ENCODE results near the gene CD276. TPM values are rescaled to one million over a fixed set of nuclear protein-coding genes. Genes with fewer than 3 reads are reported as not detected.
"Not testable (repeated sequence)": the region's sequence is repeated elsewhere in the genome, so short reads cannot be mapped to it uniquely, and the experiment has no call there.

Gene CD276
- total RNA-seq (2014; rRNA removed; shearing (Covaris generic); ENCODE audit: low replicate concordance) = 142 and 198 TPM in 2 replicates

DNA sequence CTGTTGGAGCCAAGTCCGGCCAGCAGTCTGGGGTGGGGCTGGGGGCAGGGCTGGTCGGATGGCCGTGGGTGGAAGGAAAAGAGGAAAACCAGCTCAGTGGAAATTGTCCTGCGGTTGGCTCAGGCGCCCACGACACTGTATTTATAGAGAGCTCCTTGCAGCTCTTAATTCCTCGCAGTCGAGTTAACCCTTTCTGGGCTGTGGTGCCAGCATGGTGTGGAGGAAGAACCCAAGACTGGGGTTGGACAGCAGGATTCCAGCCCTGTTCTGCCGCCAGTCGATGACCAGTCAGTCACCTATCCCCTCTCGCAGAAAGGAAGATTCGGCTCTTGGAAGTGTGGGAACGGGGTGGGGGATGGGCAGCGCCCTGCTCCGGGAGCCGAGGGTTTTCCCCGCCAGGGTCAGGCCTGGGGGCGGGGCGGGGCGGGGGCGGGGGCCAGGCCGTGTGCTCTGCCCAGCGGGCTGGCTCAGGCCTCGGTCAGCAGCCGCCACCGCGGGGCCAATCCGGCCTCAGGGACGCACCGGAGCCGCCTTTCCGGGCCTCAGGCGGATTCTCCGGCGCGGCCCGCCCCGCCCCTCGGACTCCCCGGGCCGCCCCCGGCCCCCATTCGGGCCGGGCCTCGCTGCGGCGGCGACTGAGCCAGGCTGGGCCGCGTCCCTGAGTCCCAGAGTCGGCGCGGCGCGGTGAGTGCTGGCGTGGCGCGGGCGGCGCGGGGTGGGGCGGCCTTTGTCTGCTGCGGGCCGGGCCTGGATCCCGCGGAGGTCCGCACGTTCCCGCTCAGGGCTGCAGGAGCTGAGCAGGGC, at the start of gene CD276:
CD276 (plus strand) TSS at position 607 of the 804 bp plus-strand sequence. CDS start 15,257 bp downstream, outside the sequence.
- in situ Hi-C loops (cut with HindIII; ENCODE audit: low pct_unique_long_range_greater_than_20kb, low sequenced_read_pairs) = no loop called here

GRCh38 chr15:73637527-73637926, 46.7 kb upstream of the CD276 start:
- peak; percentile 29 for DNase-seq (ENCODE audit: low read depth)
- in situ Hi-C loops (cut with HindIII; ENCODE audit: low pct_unique_long_range_greater_than_20kb, low sequenced_read_pairs) = no loop called here

More for the DNA sequence above, at the start of gene CD276:
- DNase-seq (ENCODE audit: low read depth) = peak; percentile 78

DNA sequence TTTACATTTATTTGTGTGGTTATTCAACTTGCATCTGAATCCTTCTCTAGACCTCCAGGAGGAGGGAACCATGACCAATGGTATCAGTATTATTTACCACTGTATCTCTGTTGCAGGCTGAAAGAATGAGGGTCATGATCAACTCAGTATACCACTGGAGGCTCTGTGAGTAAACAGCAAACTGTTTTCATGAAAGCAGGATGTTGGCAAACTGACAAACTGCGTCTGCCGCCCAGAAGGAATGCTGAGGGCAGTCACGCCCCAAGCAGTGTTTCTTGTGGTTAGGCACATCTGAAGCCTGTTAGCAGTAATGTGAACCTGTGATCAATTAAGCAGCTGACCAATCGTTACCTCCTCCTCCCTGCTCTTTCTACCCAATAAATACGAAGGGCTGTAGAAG, 44.7 kb upstream of the CD276 start:
- in situ Hi-C loops (cut with HindIII; ENCODE audit: low pct_unique_long_range_greater_than_20kb, low sequenced_read_pairs); DNase-seq (ENCODE audit: low read depth): not testable (repeated sequence)

GRCh38 chr15:73647259-73648013, 36.7 kb upstream of the CD276 start:
- DNase-seq (ENCODE audit: low read depth) = no peak

DNA sequence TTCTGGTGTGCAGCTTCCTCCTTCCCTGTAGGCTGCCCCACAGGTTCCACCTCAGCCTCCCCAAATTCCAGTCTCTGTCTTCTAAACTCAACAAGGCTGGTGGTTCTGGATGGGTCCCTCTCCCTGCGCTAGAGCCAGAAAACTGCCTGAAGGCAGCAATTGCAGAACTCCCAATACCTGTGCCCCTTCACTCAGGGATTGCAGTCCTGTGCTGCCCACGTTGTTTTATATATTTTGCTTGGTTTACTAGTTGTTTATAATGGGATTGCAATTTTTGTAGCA, 36.2 kb upstream of the CD276 start:
- in situ Hi-C loops (cut with HindIII; ENCODE audit: low pct_unique_long_range_greater_than_20kb, low sequenced_read_pairs) = no loop called here
- no peak for DNase-seq (ENCODE audit: low read depth)

More at GRCh38 chr15:73647259-73648013, 36.7 kb upstream of the CD276 start:
- in situ Hi-C loops (cut with HindIII; ENCODE audit: low pct_unique_long_range_greater_than_20kb, low sequenced_read_pairs) = no loop called here

DNA sequence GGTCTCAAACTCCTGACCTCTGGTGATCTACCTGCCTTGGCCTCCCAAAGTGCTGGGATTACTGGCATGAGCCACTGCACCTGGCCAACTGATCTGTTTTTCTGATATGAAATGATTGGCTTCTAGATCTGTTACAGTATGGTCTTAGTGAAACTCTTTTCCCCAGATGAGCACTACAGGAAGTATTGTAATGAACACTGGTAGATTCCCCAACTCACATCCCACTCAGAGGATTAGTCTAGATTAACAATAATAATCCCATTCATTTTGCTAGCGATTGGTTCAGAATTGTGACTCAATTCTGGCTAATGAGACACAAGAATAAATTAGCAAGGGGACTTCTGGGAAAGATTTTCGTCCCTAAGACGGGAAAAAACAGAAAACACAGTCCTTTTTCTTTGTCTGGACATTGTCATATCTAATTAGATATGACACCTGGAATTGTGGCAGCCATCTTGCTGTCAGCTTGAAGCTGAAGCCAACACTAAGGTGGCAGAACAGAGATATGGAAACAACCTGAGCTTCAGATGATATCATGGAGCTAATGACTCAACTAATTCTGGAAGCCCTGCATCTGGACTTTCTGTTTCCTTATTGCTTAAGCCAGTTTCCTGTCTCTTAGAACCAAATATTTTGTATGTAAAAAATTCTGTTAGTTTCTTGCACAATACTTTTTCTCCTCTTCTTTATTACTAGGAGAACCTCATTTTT, 33.6 kb upstream of the CD276 start:
- no peak for DNase-seq (ENCODE audit: low read depth)
- in situ Hi-C loops (cut with HindIII; ENCODE audit: low pct_unique_long_range_greater_than_20kb, low sequenced_read_pairs) = no loop called here

DNA sequence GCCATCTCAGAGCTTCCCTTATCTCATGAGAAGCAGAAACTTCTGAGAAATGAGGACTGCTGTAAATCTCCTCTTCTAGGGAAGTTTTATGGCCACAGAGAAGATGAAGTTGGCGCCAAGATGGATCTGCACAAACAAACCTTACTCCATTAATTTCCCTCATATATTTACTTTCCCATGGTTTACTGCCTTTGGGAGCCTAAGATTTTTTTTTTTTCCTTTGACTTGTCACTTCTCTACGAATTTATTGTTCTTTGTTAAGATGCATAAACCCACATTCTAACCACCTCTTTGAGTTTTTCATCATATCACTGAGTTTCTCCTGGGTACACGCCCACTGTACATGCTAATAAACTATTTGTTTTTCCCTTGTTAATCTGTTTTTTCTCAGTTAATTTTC, 29.5 kb upstream of the CD276 start:
- in situ Hi-C loops (cut with HindIII; ENCODE audit: low pct_unique_long_range_greater_than_20kb, low sequenced_read_pairs) = no loop called here
- DNase-seq (ENCODE audit: low read depth) = no peak

- no peak for DNase-seq (ENCODE audit: low read depth)
- in situ Hi-C loops (cut with HindIII; ENCODE audit: low pct_unique_long_range_greater_than_20kb, low sequenced_read_pairs) = no loop called here
Measured at GRCh38 chr15:73655724-73656123, 28.5 kb upstream of the CD276 start.

- in situ Hi-C loops (cut with HindIII; ENCODE audit: low pct_unique_long_range_greater_than_20kb, low sequenced_read_pairs) = no loop called here
- no peak for DNase-seq (ENCODE audit: low read depth)
Measured at GRCh38 chr15:73658645-73659044, 25.5 kb upstream of the CD276 start.

- in situ Hi-C loops (cut with HindIII; ENCODE audit: low pct_unique_long_range_greater_than_20kb, low sequenced_read_pairs) = no loop called here
- no peak for DNase-seq (ENCODE audit: low read depth)
Measured at GRCh38 chr15:73660455-73660854, 23.7 kb upstream of the CD276 start.

DNA sequence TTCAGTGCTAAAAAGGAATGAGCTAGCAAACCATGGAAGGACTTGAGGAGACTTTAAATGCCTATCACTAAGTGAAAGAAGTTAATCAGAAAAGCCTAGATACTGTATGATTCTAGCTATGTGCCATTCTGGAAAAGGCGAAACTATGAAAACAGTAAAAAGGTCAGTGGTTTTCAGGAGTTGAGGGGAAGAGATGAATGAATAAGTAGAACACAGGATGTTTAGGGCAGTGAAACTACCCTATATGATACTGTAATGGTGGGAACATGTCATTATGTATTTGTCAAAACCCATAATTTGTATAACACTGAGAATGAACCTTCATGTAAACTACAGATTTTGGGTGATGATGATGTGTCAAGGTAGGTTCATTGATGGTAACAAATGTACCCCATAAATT, 9.6 kb upstream of the CD276 start:
- in situ Hi-C loops (cut with HindIII; ENCODE audit: low pct_unique_long_range_greater_than_20kb, low sequenced_read_pairs) = no loop called here
- DNase-seq (ENCODE audit: low read depth) = no peak

DNA sequence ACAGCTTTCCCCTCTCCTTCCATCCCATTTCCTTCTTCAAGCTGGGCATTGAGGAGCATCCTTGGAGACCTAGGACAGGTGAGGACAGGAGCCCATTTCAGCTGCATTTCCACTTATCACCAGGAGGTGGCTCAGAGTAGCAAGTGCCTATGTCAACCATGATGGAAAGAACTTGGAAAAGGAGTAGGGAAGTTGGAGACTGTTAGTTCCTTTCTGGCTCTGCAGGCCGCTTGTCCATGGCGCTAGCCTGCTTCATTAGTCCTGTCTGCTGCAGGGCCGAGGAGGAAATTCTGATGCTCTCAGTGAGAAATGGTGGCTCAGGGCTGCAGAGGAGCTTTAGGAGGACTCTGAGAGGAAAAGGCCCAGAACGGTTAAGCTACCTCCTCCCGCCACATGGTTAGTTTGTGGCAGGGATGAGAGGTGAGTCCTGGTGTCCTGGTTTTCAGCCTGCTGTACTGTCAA, 7.0 kb upstream of the CD276 start:
- in situ Hi-C loops (cut with HindIII; ENCODE audit: low pct_unique_long_range_greater_than_20kb, low sequenced_read_pairs) = no loop called here
- peak; percentile 44 for DNase-seq (ENCODE audit: low read depth)

DNA sequence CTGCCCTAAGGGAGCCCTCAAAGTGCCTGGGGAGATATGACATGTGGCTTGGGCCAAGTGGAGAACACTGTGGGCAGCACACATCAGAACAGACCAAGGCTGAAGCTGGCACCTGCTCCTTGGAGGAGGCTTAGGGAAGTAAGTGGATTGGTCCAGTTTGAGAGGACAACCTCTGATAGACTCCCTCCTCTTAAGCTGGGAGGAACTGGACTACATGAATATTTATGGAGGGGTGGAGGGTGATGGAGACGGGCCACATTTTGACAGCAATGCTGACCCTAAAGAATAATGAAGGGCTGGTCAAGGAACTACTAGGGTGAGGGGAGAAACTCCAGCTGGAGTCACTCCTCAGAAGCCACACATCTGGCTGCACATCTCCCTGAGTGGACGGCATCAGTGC, 6.5 kb upstream of the CD276 start:
- in situ Hi-C loops (cut with HindIII; ENCODE audit: low pct_unique_long_range_greater_than_20kb, low sequenced_read_pairs) = no loop called here

GRCh38 chr15:73678498-73678897, 5.7 kb upstream of the CD276 start:
- DNase-seq (ENCODE audit: low read depth) = no peak
- in situ Hi-C loops (cut with HindIII; ENCODE audit: low pct_unique_long_range_greater_than_20kb, low sequenced_read_pairs) = no loop called here

More for the DNA sequence above, 6.5 kb upstream of the CD276 start:
- no peak for DNase-seq (ENCODE audit: low read depth)

- in situ Hi-C loops (cut with HindIII; ENCODE audit: low pct_unique_long_range_greater_than_20kb, low sequenced_read_pairs) = no loop called here
- DNase-seq (ENCODE audit: low read depth) = no peak
Measured at GRCh38 chr15:73679180-73679579, 5.0 kb upstream of the CD276 start.

GRCh38 chr15:73679964-73680363, 4.2 kb upstream of the CD276 start:
- no peak for DNase-seq (ENCODE audit: low read depth)
- in situ Hi-C loops (cut with HindIII; ENCODE audit: low pct_unique_long_range_greater_than_20kb, low sequenced_read_pairs) = no loop called here

DNA sequence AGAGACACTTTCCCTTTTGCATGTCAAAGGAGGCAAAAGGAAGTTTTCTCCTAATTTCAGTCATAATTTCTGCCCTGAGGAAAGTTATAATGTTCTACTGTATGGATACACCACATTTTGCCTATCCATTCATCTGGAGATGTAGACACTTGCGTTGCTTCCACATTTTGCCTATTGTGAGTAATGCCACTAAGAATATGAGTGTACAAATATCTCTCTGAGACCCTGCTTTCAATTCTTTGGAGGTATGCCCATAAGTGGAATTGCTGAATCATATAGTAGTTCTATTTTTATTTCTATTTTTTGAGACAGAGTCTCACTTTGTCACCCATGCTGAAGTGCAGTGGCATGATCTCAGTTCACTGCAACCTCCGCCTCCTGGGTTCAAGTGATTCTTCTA, 3.6 kb upstream of the CD276 start:
- no peak for DNase-seq (ENCODE audit: low read depth)
- in situ Hi-C loops (cut with HindIII; ENCODE audit: low pct_unique_long_range_greater_than_20kb, low sequenced_read_pairs) = no loop called here

DNA sequence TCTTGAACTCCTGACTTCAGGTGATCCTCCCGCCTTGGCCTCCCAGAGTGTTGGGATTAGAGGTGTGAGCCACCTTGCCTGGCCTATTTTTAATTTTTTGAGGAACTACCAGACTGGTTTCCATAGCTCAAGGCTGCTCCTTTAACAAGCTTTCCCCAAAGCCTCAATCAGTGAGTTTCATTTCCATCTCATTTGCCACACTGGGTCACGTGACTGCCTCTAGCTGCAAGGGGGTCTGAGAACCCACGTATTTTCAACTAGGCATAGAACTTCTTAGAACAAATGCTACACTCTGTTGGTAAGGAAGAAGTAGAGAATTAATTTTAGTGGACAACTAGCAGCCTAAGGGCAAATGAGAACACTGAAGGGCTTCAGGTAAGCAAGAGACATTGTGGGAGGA, 3.1 kb upstream of the CD276 start:
- no peak for DNase-seq (ENCODE audit: low read depth)
- in situ Hi-C loops (cut with HindIII; ENCODE audit: low pct_unique_long_range_greater_than_20kb, low sequenced_read_pairs) = no loop called here
